ENCODE measurements around the gene MLIP.
A peak's percentile ranks its signal among the peaks of the same experiment; 100 is the strongest.
"Not testable (repeated sequence)": the region's sequence is repeated elsewhere in the genome, so short reads cannot be mapped to it uniquely, and the experiment has no call there.

MLIP gene

GRCh38 chr6:54111341-54112045, at the start of gene MLIP:
TSS of gene MLIP (plus strand) at chr6:54111443. CDS start at chr6:54111480, 37 bp downstream.
- no peak for DNase-seq (ENCODE audit: low read depth)

GRCh38 chr6:54063228-54063539, 48.1 kb upstream of the MLIP start:
- no peak for DNase-seq (ENCODE audit: low read depth)

GRCh38 chr6:54068694-54069093, 42.5 kb upstream of the MLIP start:
- DNase-seq (ENCODE audit: low read depth): no peak

- no peak for DNase-seq (ENCODE audit: low read depth)
Measured at GRCh38 chr6:54070025-54070424, 41.2 kb upstream of the MLIP start.

GRCh38 chr6:54071821-54072340, 39.4 kb upstream of the MLIP start:
- peak; percentile 19 for DNase-seq (ENCODE audit: low read depth)

GRCh38 chr6:54072635-54073313, 38.5 kb upstream of the MLIP start:
- DNase-seq (ENCODE audit: low read depth): no peak

- no peak for DNase-seq (ENCODE audit: low read depth)
Measured at GRCh38 chr6:54073487-54073886, 37.8 kb upstream of the MLIP start.

- DNase-seq (ENCODE audit: low read depth): no peak
Measured at GRCh38 chr6:54074109-54074508, 37.1 kb upstream of the MLIP start.

GRCh38 chr6:54074578-54075195, 36.6 kb upstream of the MLIP start:
- DNase-seq (ENCODE audit: low read depth): no peak

GRCh38 chr6:54076159-54076789, 35.0 kb upstream of the MLIP start:
- no peak for DNase-seq (ENCODE audit: low read depth)

- not testable (repeated sequence) for DNase-seq (ENCODE audit: low read depth)
Measured at GRCh38 chr6:54081499-54081898, 29.7 kb upstream of the MLIP start.

- no peak for DNase-seq (ENCODE audit: low read depth)
Measured at GRCh38 chr6:54083287-54083686, 28.0 kb upstream of the MLIP start.

GRCh38 chr6:54084231-54084630, 27.0 kb upstream of the MLIP start:
- DNase-seq (ENCODE audit: low read depth): no peak

GRCh38 chr6:54085047-54085446, 26.2 kb upstream of the MLIP start:
- no peak for DNase-seq (ENCODE audit: low read depth)

- DNase-seq (ENCODE audit: low read depth): peak; percentile 38
Measured at GRCh38 chr6:54085541-54085940, 25.7 kb upstream of the MLIP start.

GRCh38 chr6:54086439-54086838, 24.8 kb upstream of the MLIP start:
- DNase-seq (ENCODE audit: low read depth): no peak

GRCh38 chr6:54087721-54088120, 23.5 kb upstream of the MLIP start:
- no peak for DNase-seq (ENCODE audit: low read depth)

GRCh38 chr6:54093326-54093948, 17.8 kb upstream of the MLIP start:
- DNase-seq (ENCODE audit: low read depth): no peak

GRCh38 chr6:54094293-54094692, 16.9 kb upstream of the MLIP start:
- no peak for DNase-seq (ENCODE audit: low read depth)

GRCh38 chr6:54094786-54095185, 16.5 kb upstream of the MLIP start:
- no peak for DNase-seq (ENCODE audit: low read depth)

- DNase-seq (ENCODE audit: low read depth): no peak
Measured at GRCh38 chr6:54095723-54096122, 15.5 kb upstream of the MLIP start.

- no peak for DNase-seq (ENCODE audit: low read depth)
Measured at GRCh38 chr6:54096811-54097210, 14.4 kb upstream of the MLIP start.

Measured in amniotic epithelial cell (primary cell).